HFF-Myc (cell line): ENCODE results near the gene XPNPEP3.
"Not testable (repeated sequence)": the region's sequence is repeated elsewhere in the genome, so short reads cannot be mapped to it uniquely, and the experiment has no call there.

Source experiments
- DNase-seq: peaks from one replicate; pipeline ENCODE4 v3.0.0-alpha.2; 2011; ENCODE audit warnings: low read depth; ENCODE audit errors: extremely low read depth
- H3K4me3 ChIP-seq: replicated peaks from 2 replicates; pipeline ENCODE4 v1.5.1; 2011; ENCODE audit warnings: low read depth, mild to moderate bottlenecking, control low read depth, low read length
- CTCF ChIP-seq: IDR thresholded peaks from 2 replicates; pipeline ENCODE4 v1.5.1; 2012; ENCODE audit warnings: mild to moderate bottlenecking, low read depth, low read length, control low read depth; ENCODE audit errors: missing control alignments

XPNPEP3 gene

GRCh38 chr22:40819599-40820140 lies 37.3 kb upstream of the XPNPEP3 start:
- peak overlapping the region; percentile 99 for H3K4me3 ChIP-seq
- TF ChIP-seq CTCF: no peak
- no peak for DNase-seq

- H3K4me3 ChIP-seq: no peak overlapping the region
- TF ChIP-seq CTCF: no peak
- DNase-seq: no peak
Observed at GRCh38 chr22:40823426-40823825, 33.5 kb upstream of the XPNPEP3 start.

- H3K4me3 ChIP-seq, DNase-seq: not testable (repeated sequence)
Observed at GRCh38 chr22:40826292-40826691, 30.7 kb upstream of the XPNPEP3 start.

- DNase-seq: no peak
- TF ChIP-seq CTCF: no peak
- H3K4me3 ChIP-seq: no peak overlapping the region
Observed at GRCh38 chr22:40826984-40827741, 29.8 kb upstream of the XPNPEP3 start.

DNA sequence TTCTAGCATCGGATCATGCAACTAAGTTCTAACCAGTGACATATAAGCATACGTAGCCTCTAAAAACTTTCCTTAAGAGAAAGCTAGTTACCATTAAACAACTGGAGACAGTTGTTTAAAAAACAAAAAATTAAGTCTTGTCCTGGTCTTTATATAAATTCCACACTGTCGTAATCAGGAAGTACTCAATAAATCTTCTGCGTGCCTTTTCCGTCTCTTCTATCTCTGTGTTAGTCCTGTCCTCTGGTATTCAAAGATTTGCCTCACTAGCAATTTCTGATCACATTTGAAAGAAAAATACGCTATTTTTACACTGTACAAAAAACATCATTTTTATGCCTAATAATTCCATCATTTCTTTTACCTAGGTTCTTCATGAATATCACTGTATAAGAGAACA lies 27.8 kb upstream of the XPNPEP3 start:
- DNase-seq: no peak

DNA sequence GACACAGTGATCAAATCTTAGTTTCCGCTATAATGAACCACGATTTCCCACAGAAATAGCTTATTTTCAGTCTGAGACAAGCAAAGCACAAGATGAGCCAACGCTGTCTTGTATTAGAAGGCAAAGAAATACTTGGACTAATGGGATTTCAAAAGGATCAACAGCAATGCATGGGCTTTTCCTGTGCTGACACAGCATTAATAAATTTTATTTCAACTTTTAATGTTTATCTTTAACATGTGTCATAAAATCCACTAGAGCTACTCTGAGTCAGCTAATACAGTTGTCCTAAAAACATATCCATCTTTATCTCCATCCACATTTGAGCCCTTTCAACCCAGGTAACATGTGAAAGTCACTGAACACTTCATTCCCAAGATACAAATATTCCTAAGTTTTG lies 22.3 kb upstream of the XPNPEP3 start:
- no peak for TF ChIP-seq CTCF
- no peak for DNase-seq
- H3K4me3 ChIP-seq: no peak overlapping the region

More for the DNA sequence above, 27.8 kb upstream of the XPNPEP3 start:
- TF ChIP-seq CTCF: no peak
- H3K4me3 ChIP-seq: no peak overlapping the region

GRCh38 chr22:40838486-40838885 lies 18.5 kb upstream of the XPNPEP3 start:
- no peak for DNase-seq
- no peak overlapping the region for H3K4me3 ChIP-seq
- TF ChIP-seq CTCF: no peak
